ENCODE results near the gene CDH13.
A peak's percentile ranks its signal among the peaks of the same experiment; 100 is the strongest.

The CDH13 gene

GRCh38 chr16:82859662-82860061 lies 232.9 kb downstream of the CDH13 start:
- Histone ChIP-seq H3K27ac (replicated peaks) (no peak overlapping the region), H3K27me3 (ENCODE audit: insufficient read depth, poor library complexity, severe bottlenecking) (no peaks in the 10 kb centered on the region), H3K4me3 (replicated peaks; ENCODE audit: insufficient read depth, low read length) (no peak overlapping the region)
- no peak for DNase-seq (ENCODE audit: low read depth in 1 of 2, low spot score in 1 of 2)
- TF ChIP-seq POLR2AphosphoS5 (IDR thresholded peaks at IDR 0.05; ENCODE audit: low read depth) (no peak), REST (IDR thresholded peaks at IDR 0.05; ENCODE audit: insufficient replicate concordance, low read depth) (peak; percentile 83), GABPA (IDR thresholded peaks at IDR 0.05; ENCODE audit: low read depth) (no peak)
- TF ChIP-seq, protein P1, sequence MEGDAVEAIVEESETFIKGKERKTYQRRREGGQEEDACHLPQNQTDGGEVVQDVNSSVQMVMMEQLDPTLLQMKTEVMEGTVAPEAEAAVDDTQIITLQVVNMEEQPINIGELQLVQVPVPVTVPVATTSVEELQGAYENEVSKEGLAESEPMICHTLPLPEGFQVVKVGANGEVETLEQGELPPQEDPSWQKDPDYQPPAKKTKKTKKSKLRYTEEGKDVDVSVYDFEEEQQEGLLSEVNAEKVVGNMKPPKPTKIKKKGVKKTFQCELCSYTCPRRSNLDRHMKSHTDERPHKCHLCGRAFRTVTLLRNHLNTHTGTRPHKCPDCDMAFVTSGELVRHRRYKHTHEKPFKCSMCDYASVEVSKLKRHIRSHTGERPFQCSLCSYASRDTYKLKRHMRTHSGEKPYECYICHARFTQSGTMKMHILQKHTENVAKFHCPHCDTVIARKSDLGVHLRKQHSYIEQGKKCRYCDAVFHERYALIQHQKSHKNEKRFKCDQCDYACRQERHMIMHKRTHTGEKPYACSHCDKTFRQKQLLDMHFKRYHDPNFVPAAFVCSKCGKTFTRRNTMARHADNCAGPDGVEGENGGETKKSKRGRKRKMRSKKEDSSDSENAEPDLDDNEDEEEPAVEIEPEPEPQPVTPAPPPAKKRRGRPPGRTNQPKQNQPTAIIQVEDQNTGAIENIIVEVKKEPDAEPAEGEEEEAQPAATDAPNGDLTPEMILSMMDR (IDR thresholded peaks at IDR 0.05; ENCODE audit: insufficient read depth, low read length), result no peak

GRCh38 chr16:82860071-82860470 lies 233.3 kb downstream of the CDH13 start:
- no peak for DNase-seq (ENCODE audit: low read depth in 1 of 2, low spot score in 1 of 2)
- Histone ChIP-seq H3K27ac (replicated peaks) (no peak overlapping the region), H3K27me3 (ENCODE audit: insufficient read depth, poor library complexity, severe bottlenecking) (no peaks in the 10 kb centered on the region), H3K4me3 (replicated peaks; ENCODE audit: insufficient read depth, low read length) (no peak overlapping the region)
- TF ChIP-seq GABPA (IDR thresholded peaks at IDR 0.05; ENCODE audit: low read depth), result no peak
- TF ChIP-seq REST (IDR thresholded peaks at IDR 0.05; ENCODE audit: insufficient replicate concordance, low read depth), result no peak
- no peak for TF ChIP-seq POLR2AphosphoS5 (IDR thresholded peaks at IDR 0.05; ENCODE audit: low read depth)
- TF ChIP-seq, protein P1 (IDR thresholded peaks at IDR 0.05; ENCODE audit: insufficient read depth, low read length), result no peak
- TF ChIP-seq SPI1 (IDR thresholded peaks at IDR 0.05; ENCODE audit: borderline replicate concordance, low read depth), result no peak

DNA sequence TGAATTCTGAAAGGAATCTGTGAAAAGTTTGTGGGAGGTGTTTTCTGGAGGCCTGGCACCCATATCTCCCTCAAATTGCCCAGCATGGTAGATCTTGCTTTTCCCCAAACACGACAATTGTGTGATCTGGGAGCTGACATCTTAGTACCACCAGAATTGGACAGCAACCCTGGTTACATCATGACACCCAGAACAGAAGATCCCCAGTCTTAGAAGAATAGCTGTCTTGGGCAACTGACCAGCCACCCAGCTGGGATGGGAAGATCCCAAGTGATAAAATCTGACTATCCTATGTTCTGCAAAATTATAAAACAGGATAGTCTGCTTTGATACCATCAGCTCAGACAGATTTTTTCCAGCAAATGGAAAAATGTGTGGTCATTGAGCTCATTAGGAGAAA lies 235.3 kb downstream of the CDH13 start:
- TF ChIP-seq GABPA (IDR thresholded peaks at IDR 0.05; ENCODE audit: low read depth), result no peak
- peak; percentile 55 for TF ChIP-seq REST (IDR thresholded peaks at IDR 0.05; ENCODE audit: insufficient replicate concordance, low read depth)
- DNase-seq (ENCODE audit: low read depth in 1 of 2, low spot score in 1 of 2), result no peak
- no peak overlapping the region for H3K27ac ChIP-seq (replicated peaks)
- no peak overlapping the region for H3K4me3 ChIP-seq (replicated peaks; ENCODE audit: insufficient read depth, low read length)
- no peaks in the 10 kb centered on the region for H3K27me3 ChIP-seq (ENCODE audit: insufficient read depth, poor library complexity, severe bottlenecking)
